ENCODE measurements around the gene GABARAP. TPM values are rescaled to one million over a fixed set of nuclear protein-coding genes. Genes with fewer than 3 reads are reported as not detected.

Gene GABARAP
- polyA plus RNA-seq, 1 experiment = 984 TPM

- Histone ChIP-seq H3K27ac (ENCODE audit: low read depth, low read length) (peak overlapping the region; percentile 94), H3K27me3 (ENCODE audit: control insufficient read depth, insufficient read depth, low read length) (no peaks in the 10 kb centered on the region), H3K9me3 (ENCODE audit: control insufficient read depth, insufficient read depth, low read length) (peaks cover 3% of the 10 kb centered on the region; the same call in 1 of the 2 replicates), H3K4me3 (ENCODE audit: low read depth, low read length) (peak overlapping the region; percentile 97)
- peak; percentile 91 for DNase-seq (ENCODE audit: low read depth, low spot score)
- ChIA-PET CTCF (interaction anchor here (0.6 to 1.4 kb wide), 10 partner anchors 9 to 283 kb away, joined by 3 to 21 read pairs (median 4); partner anchors contain the start of genes CTDNEP1 and TMEM256), POLR2A (interaction anchor here (0.7 to 2.9 kb wide), 8 partner anchors 9 to 87 kb away, joined by 3 to 18 read pairs (median 4); partner anchors contain the start of genes ACADVL, CTDNEP1, DLG4 and DVL2)
- no peak for TF ChIP-seq CTCF (IDR thresholded peaks at IDR 0.05; ENCODE audit: low read depth, low read length)
Observed at GRCh38 chr17:7242717-7243452, 636 bp upstream of the GABARAP start.

DNA sequence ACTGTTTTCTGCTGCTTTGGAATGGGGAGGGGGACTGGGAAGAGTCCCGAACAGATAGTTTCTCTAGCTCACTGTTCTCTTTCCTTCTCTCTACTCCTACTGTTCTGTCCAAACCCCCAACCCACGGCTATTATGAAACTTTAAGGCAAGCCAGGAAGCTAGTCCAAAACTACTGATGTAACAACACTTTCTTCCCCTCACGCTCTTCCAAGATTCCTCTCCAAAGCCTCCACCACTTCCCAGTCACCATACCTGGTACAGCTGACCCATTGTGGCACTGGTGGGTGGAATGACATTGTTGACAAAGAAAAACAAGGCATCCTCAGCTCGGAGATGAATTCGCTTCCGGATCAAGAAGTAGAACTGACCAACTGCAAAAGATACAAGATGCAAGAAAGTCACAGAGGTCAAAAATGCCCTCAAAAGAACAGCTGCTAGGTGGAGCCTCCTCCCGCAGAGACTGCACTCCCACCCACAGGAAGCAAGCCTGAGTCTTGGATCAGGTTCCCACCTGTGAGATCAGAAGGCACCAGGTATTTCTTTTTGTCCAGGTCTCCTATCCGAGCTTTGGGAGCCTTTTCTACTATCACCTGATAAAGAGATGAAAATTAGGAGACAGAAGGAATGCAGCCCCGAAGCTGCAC, 1.0 kb downstream of the GABARAP start:
- Histone ChIP-seq H3K27me3 (ENCODE audit: control insufficient read depth, insufficient read depth, low read length) (no peaks in the 10 kb centered on the region), H3K4me3 (ENCODE audit: low read depth, low read length) (peak overlapping the region; percentile 97), H3K9me3 (ENCODE audit: control insufficient read depth, insufficient read depth, low read length) (peaks cover 3% of the 10 kb centered on the region; the same call in 1 of the 2 replicates), H3K27ac (ENCODE audit: low read depth, low read length) (no peak overlapping the region)
- no peak for DNase-seq (ENCODE audit: low read depth, low spot score)
- no peak for TF ChIP-seq CTCF (IDR thresholded peaks at IDR 0.05; ENCODE audit: low read depth, low read length)
- ChIA-PET POLR2A (interaction anchor here (1.9 to 2.9 kb wide), 3 partner anchors 10 to 21 kb away, joined by 5 to 18 read pairs (median 12); partner anchors contain the start of genes ACADVL, CTDNEP1, DLG4 and ELP5), CTCF (interaction anchor here (1.0 kb wide), 2 partner anchors 55 to 195 kb away, joined by 3 read pairs; no protein-coding TSS in a partner anchor)

GRCh38 chr17:7240375-7240774, 1.9 kb downstream of the GABARAP start:
- Histone ChIP-seq H3K4me3 (ENCODE audit: low read depth, low read length) (peak overlapping the region; percentile 97), H3K27ac (ENCODE audit: low read depth, low read length) (no peak overlapping the region), H3K9me3 (ENCODE audit: control insufficient read depth, insufficient read depth, low read length) (peaks cover 3% of the 10 kb centered on the region; the same call in 1 of the 2 replicates), H3K27me3 (ENCODE audit: control insufficient read depth, insufficient read depth, low read length) (no peaks in the 10 kb centered on the region)
- CTCF ChIA-PET = interaction anchor here (1.0 kb wide), 1 partner anchor 55 kb away, joined by 3 read pairs; no protein-coding TSS in a partner anchor
- TF ChIP-seq CTCF (IDR thresholded peaks at IDR 0.05; ENCODE audit: low read depth, low read length) = no peak
- POLR2A ChIA-PET = no interaction called here
- no peak for DNase-seq (ENCODE audit: low read depth, low spot score)

DNA sequence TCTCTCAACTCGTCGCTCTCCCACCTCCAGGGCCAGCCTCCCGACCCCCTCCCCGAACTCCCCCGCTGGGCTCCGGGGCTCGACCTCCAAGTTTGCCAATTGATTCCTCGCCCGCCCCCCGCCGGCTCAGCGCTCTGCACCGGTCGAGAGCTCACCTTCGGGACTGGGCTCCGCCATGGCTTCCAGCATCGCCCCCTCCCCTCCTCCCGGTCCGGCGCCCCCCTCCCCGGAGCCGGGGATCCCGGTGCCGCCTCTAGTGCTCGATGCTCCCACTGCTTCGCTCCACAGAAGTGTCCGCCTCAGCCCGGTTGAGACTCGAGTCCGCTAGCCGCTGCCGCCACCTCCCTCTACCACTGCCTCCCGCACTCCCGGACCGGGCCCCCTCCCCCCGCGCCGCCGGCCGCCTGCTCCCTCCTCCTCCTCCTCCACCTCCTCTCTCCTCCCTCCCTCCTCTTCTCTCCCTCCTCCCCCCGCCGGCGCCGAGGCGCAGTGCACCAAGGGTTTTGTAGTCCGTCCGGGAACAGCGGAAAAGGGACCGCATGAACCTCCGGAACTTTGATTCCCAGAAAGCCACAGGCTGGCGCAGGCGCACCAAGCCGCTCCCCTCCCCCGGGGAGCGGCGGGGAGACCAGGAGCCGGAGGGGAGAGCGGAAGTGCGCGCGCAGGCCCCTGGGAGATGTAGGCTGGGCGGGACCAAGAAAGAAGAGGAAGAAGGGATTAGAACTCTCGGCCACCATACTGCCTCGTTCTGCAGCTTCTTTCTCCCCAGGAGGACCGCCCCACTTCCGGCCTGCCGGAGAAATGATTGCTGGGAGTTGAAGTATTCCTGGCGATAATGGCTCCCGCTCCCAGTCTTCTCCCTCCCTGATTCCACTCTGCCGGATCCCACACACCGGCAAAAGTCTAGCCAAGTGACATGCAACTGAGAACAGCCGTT, 2.9 kb downstream of the GABARAP start, which contains the start of gene PHF23:
Gene PHF23, minus strand, starts transcription at position 367 of the 937 bp plus-strand sequence. Its CDS starts 178 bp downstream, at position 189.
- POLR2A ChIA-PET = interaction anchor here (0.6 to 1.3 kb wide), 4 partner anchors 17 to 69 kb away, joined by 3 to 10 read pairs (median 4); partner anchors contain the start of genes ACADVL and DLG4
- H3K9me3 ChIP-seq (ENCODE audit: control insufficient read depth, insufficient read depth, low read length) = peaks cover 3% of the 10 kb centered on the region; the same call in 1 of the 2 replicates
- peak within 1 kb of the TSS; percentile 70 for H3K27ac ChIP-seq (ENCODE audit: low read depth, low read length)
- CTCF ChIA-PET = no interaction called here
- DNase-seq (ENCODE audit: low read depth, low spot score) = peak; percentile 99
- no peak for TF ChIP-seq CTCF (IDR thresholded peaks at IDR 0.05; ENCODE audit: low read depth, low read length)
- H3K4me3 ChIP-seq (ENCODE audit: low read depth, low read length) = peak within 1 kb of the TSS; percentile 97
- no peaks in the 10 kb centered on the region for H3K27me3 ChIP-seq (ENCODE audit: control insufficient read depth, insufficient read depth, low read length)
